Thyroid gland (tissue), 4 donors: ENCODE measurements around the gene PRSS12.

ENCODE experiments used
- POLR2A ChIP-seq, 2 donors: fragments of 450-650 bp; IDR thresholded peaks; one replicate each; pipeline ENCODE4 v1.6.1; 2017; ENCODE audit warnings: antibody characterized with exemption in 2 of 2, mild to moderate bottlenecking in 2 of 2, moderate library complexity in 1 of 2
- TF ChIP-seq, protein P1 (sequence below), 6 experiments: fragments of 200-600 bp in 3 of 6; fragments of 450-650 bp in 3 of 6; sonication (generic) in 3 of 6; IDR thresholded peaks; one replicate each; pipeline ENCODE4 v1.5.1; 2016 to 2019; ENCODE audit warnings: antibody characterized with exemption in 6 of 6, mild to moderate bottlenecking in 2 of 6, inconsistent platforms in 1 of 6, moderate library complexity in 1 of 6

GRCh38 chr4:118281611-118282442 is 71.0 kb downstream of the PRSS12 start:
- TF ChIP-seq POLR2A (IDR thresholded peaks at IDR 0.05) = no peak
- TF ChIP-seq, protein P1, sequence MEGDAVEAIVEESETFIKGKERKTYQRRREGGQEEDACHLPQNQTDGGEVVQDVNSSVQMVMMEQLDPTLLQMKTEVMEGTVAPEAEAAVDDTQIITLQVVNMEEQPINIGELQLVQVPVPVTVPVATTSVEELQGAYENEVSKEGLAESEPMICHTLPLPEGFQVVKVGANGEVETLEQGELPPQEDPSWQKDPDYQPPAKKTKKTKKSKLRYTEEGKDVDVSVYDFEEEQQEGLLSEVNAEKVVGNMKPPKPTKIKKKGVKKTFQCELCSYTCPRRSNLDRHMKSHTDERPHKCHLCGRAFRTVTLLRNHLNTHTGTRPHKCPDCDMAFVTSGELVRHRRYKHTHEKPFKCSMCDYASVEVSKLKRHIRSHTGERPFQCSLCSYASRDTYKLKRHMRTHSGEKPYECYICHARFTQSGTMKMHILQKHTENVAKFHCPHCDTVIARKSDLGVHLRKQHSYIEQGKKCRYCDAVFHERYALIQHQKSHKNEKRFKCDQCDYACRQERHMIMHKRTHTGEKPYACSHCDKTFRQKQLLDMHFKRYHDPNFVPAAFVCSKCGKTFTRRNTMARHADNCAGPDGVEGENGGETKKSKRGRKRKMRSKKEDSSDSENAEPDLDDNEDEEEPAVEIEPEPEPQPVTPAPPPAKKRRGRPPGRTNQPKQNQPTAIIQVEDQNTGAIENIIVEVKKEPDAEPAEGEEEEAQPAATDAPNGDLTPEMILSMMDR (IDR thresholded peaks at IDR 0.05) = no peak
